Measurements from ENCODE around the gene DLGAP1. TPM values are rescaled to one million over a fixed set of nuclear protein-coding genes. Genes with fewer than 3 reads are reported as not detected.

DLGAP1 gene
- total RNA-seq, 1 experiment from 2014 or later, result 23.0 TPM

DNA sequence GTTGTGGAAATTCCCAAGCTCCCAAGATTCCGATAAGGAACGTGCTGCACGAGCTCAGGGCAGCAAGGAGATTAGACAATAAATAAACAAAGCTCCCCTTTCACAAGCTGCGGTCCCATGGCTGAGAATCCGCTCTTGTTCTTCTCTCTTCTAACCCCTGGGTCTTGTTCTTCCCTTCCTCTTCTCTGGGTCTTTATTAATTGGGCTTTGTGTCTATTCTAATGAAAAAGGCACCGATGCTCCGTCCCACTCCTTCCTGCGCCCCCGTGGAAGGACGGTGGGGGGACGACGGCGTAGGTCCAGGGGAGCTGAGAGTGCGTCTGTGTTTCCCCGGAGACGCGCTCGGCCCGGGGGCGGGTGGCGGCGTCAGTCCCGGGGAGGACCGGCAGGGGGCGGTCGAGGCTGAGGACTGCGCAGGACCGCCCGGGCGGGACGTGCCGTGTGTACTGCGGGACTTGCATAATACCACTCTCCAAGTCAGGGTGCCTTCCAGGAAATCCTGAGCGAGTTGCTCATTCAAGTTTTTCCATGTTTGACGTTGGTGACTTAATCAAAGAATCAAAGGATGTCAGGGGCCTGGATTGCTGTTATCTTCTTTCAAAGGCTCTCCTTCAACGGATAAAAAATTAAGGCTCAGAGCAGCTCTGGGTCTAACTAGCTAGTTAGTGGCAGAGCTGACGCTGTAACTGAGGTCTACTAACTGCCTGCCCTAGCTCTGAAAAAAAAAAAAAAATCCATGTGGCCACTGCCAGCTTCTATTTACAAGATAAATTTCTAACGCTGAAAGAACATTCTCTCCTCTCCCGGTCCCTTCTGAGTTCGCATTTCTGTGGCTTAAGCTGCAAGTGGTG is 683.8 kb downstream of the DLGAP1 start (continued):
- TF ChIP-seq, protein P1, sequence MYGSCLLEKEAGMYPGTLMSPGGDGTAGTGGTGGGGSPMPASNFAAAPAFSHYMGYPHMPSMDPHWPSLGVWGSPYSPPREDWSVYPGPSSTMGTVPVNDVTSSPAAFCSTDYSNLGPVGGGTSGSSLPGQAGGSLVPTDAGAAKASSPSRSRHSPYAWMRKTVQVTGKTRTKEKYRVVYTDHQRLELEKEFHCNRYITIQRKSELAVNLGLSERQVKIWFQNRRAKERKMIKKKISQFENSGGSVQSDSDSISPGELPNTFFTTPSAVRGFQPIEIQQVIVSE (CRISPR knock-in tag; IDR thresholded peaks at IDR 0.05; ENCODE audit: borderline replicate concordance), result no peak
- TF ChIP-seq, protein P2, sequence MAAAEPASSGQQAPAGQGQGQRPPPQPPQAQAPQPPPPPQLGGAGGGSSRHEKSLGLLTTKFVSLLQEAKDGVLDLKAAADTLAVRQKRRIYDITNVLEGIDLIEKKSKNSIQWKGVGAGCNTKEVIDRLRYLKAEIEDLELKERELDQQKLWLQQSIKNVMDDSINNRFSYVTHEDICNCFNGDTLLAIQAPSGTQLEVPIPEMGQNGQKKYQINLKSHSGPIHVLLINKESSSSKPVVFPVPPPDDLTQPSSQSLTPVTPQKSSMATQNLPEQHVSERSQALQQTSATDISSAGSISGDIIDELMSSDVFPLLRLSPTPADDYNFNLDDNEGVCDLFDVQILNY (CRISPR knock-in tag; IDR thresholded peaks at IDR 0.05), result 0 out of 2 replicates have a peak, but pooled peaks have one; percentile 29
- TF ChIP-seq FOXK1 (CRISPR knock-in tag; IDR thresholded peaks at IDR 0.05) (peak; percentile 74; the same call in 1 of the 2 replicates), ELF4 (CRISPR knock-in tag; IDR thresholded peaks at IDR 0.05; ENCODE audit: low read depth) (no peak), SP1 (CRISPR knock-in tag; conservative IDR thresholded peaks at IDR 0.05) (no peak), NFYB (CRISPR knock-in tag; conservative IDR thresholded peaks at IDR 0.05; ENCODE audit: low read depth) (no peak), RELA (CRISPR knock-in tag; IDR thresholded peaks at IDR 0.05; ENCODE audit: borderline replicate concordance) (no peak), NR2C2 (CRISPR knock-in tag; IDR thresholded peaks at IDR 0.05) (no peak), FOXP4 (CRISPR knock-in tag; IDR thresholded peaks at IDR 0.05) (peak; percentile 65; the same call in 1 of the 2 replicates), HMGA2 (CRISPR knock-in tag; IDR thresholded peaks at IDR 0.05) (no peak), ZMAT4 (CRISPR knock-in tag; IDR thresholded peaks at IDR 0.05) (no peak), JUN (CRISPR knock-in tag; IDR thresholded peaks at IDR 0.05) (no peak), MYBL2 (CRISPR knock-in tag; IDR thresholded peaks at IDR 0.05) (no peak), ZSCAN18 (CRISPR knock-in tag; IDR thresholded peaks at IDR 0.05) (no peak), NFE2L1 (CRISPR knock-in tag; IDR thresholded peaks at IDR 0.05) (no peak), OVOL2 (CRISPR knock-in tag; IDR thresholded peaks at IDR 0.05; ENCODE audit: borderline replicate concordance) (no peak), EMX1 (CRISPR knock-in tag; IDR thresholded peaks at IDR 0.05) (no peak), GABPB1 (CRISPR knock-in tag; IDR thresholded peaks at IDR 0.05) (peak; percentile 36; the same call in 1 of the 2 replicates), PREB (CRISPR knock-in tag; IDR thresholded peaks at IDR 0.05; ENCODE audit: borderline replicate concordance) (no peak), AR (CRISPR knock-in tag; IDR thresholded peaks at IDR 0.05) (no peak)
- TF ChIP-seq, protein P3, sequence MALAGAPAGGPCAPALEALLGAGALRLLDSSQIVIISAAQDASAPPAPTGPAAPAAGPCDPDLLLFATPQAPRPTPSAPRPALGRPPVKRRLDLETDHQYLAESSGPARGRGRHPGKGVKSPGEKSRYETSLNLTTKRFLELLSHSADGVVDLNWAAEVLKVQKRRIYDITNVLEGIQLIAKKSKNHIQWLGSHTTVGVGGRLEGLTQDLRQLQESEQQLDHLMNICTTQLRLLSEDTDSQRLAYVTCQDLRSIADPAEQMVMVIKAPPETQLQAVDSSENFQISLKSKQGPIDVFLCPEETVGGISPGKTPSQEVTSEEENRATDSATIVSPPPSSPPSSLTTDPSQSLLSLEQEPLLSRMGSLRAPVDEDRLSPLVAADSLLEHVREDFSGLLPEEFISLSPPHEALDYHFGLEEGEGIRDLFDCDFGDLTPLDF (CRISPR knock-in tag; IDR thresholded peaks at IDR 0.05), result no peak
- TF ChIP-seq, protein P4, sequence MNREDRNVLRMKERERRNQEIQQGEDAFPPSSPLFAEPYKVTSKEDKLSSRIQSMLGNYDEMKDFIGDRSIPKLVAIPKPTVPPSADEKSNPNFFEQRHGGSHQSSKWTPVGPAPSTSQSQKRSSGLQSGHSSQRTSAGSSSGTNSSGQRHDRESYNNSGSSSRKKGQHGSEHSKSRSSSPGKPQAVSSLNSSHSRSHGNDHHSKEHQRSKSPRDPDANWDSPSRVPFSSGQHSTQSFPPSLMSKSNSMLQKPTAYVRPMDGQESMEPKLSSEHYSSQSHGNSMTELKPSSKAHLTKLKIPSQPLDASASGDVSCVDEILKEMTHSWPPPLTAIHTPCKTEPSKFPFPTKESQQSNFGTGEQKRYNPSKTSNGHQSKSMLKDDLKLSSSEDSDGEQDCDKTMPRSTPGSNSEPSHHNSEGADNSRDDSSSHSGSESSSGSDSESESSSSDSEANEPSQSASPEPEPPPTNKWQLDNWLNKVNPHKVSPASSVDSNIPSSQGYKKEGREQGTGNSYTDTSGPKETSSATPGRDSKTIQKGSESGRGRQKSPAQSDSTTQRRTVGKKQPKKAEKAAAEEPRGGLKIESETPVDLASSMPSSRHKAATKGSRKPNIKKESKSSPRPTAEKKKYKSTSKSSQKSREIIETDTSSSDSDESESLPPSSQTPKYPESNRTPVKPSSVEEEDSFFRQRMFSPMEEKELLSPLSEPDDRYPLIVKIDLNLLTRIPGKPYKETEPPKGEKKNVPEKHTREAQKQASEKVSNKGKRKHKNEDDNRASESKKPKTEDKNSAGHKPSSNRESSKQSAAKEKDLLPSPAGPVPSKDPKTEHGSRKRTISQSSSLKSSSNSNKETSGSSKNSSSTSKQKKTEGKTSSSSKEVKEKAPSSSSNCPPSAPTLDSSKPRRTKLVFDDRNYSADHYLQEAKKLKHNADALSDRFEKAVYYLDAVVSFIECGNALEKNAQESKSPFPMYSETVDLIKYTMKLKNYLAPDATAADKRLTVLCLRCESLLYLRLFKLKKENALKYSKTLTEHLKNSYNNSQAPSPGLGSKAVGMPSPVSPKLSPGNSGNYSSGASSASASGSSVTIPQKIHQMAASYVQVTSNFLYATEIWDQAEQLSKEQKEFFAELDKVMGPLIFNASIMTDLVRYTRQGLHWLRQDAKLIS (CRISPR knock-in tag; IDR thresholded peaks at IDR 0.05; ENCODE audit: borderline replicate concordance), result no peak
- TF ChIP-seq, protein P5, sequence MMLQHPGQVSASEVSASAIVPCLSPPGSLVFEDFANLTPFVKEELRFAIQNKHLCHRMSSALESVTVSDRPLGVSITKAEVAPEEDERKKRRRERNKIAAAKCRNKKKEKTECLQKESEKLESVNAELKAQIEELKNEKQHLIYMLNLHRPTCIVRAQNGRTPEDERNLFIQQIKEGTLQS (CRISPR knock-in tag; conservative IDR thresholded peaks at IDR 0.05), result no peak

Measured in WTC11 (cell line).